CD1c-positive myeloid dendritic cell (primary cell): Measurements from ENCODE around the gene SEMA6A.

Experiments
- DNase-seq: peaks from one replicate; pipeline ENCODE4 v3.0.0-alpha.2; 2016; ENCODE audit errors: extremely low spot score

SEMA6A gene

DNA sequence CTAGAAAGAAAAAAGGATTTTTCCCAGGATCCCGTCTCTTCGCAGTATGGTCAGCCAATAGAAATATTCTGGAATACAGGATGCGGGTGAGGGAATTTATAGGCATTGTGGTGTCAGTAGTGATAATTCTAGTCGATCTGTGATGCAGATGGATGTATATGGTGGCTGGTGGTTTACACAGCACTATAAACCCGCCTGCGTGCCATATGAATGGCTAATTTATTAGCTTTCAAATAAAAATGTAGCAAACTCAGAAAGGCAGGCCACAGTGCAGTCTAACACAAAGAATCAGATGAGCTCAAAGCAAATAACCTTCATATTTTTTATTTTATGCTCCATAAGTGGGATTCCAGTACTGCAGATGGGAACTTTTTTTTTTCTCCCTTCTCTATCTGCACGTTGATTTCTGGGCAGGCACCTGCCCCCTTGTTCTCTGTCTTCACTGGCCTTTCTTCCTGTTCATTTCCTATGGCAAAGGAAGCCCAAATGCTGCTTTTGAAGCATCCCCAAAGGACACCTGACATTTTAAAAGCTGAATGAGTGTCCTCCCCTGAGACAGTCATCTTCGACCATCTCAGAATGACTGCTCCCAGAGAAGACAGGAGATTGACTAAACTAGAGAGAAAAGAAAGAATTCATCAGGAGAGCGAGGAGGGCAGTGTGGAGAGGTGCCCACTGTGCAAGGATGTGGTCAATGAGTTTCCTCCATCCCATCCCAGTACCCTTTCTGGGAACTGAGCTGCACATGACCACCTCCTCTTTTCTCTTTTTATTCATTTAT lies 52.1 kb downstream of the SEMA6A start:
- no peak for DNase-seq

DNA sequence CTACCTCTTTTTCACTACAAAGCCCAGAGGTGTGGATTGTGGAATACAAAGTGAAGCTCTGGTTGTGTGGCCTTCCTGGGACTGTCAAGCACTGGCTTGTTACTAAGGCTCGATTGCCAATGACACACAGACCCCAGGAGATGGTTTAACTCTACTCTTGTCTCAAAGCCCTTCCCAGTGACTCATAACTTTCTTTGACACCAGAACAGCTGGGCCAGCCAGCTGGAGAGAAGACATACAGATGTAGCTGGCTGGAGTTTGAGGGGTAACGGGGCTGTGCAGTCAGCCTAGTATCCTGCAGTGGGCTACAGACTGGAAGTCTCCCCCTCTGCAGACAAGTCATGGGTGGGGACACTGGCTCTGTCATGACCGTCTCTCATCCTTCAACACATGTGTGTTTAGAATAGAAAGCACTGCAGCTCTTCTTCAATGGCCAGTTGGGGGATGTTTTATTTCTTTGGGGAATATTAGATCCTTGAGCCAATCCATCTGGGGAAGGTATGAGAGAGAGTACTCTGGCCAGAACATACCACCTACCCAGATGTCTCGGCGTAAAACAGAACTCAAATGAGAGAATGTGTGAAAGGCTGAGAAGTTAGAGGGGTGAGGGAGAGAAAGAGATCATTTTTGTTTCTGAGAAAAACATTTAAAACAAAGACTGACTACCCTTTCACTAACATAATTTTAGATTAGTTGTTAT lies 53.3 kb downstream of the SEMA6A start:
- no peak for DNase-seq

DNA sequence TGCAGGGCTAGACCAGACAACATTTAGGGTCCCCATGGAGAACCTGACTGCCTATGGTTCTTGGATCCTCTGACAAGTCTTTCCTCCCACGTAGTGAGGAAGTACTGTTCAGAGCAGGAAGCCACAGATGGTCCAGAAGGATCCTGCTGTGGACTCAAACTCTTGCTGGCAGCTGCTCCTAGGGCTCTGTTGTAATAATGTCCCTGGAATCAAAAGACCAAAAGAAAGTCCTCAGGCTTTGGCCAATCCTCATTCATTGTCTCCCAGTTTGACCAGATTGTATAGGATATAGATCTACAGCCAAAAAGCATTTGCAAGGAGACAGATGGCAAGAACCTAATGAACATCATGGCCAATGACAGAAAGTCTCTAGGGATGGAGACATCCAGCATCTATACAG lies 53.9 kb downstream of the SEMA6A start:
- no peak for DNase-seq

DNA sequence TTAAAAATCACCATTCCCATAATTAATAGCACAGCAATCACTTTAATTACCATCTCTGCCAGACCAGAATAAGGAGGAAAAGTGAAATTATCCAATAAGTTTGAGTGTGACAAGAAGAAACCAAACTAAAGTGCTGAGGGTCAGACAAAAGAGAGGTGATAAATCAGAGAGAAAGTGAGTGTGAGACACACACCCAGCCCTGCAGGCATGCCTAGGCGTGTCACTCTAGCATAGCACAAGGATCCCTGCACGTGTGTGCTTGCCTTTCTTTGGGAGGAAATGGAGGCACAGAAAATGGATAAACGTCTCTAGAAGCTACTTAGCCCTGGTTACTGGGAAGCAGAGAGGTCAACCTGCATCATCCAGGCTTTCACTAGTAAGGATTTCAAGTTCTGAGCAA lies 56.2 kb downstream of the SEMA6A start:
- DNase-seq: no peak

DNA sequence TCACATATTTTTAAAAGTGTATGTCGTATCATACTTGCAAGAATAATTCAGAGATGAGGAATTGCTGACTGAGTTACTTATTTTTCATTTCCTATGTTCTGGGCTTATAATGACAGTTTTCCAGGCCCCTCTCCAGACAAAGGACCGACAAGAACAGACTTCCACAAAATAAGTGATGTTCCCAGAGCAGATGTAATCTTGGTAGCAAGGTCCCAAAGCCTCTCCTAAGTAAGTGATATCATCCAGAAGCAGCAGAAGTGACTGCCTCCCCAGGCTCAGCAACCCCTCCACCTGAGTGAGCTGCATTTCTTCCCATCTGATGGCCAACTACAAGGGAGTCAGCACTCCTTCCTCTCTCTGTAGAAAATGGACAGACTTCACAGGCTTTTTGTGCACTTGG lies 57.1 kb downstream of the SEMA6A start:
- DNase-seq: no peak

DNA sequence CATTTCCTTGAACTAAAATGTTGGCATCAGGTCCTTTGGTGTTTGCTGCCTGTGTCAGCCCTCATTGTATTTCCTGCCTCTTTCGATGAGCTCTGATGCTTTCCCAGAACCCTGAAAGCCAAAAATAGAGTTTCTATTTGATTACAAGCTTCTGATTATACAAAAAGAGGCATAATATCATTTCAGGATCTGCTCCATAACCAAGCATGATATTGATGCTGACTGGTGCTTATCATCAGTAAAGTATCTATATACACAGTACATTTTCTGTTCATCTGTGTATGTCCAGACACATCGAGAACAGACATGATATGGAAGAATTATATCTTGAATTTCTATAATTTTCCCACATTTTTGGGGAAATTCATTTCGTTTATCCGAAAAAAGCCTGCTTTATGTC lies 58.6 kb downstream of the SEMA6A start:
- no peak for DNase-seq

DNA sequence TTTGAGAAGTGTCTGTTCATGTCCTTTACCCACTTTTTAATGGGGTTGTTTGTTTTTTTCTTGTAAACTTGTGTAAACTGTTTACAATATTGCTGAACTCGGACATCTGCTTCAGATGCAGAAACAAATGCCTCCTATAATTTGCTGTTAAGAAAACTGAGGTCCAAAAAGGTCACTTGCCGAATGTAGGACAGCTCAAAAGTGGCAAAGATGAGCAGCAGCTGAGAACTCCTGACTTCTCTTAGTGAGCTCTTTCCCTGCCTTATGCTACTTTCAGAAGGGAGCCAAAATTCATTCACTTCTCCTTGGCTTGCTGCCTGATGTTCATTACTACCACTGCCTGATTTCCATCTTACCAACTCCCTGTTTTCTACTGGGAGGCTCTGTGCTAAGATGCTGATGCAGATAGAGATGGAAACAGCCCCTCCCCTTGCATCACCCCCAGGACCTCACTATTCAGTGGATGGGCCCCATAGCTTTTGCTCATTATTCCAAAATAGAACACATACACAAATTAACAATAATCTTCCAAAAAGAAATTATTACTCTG lies 60.1 kb downstream of the SEMA6A start:
- DNase-seq: no peak

DNA sequence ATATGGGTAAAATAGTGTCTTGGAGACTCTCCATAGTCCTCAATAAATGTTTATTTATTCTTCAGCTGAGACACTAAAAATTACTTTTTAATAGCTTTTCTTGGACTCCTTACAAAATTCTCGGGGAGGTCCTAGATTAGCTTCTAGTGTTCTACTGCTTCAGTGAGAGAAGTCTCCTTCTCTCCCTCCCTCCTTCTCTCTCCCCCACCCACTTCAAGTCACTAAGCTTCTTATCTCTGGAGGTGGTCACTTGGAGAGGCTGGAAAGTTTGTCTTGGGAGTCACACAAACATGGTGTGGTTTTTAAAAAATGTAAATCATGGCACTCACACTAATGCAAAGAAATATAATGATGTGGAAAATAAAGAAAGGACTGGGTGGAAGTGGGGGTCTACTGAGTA lies 64.1 kb downstream of the SEMA6A start:
- no peak for DNase-seq

DNA sequence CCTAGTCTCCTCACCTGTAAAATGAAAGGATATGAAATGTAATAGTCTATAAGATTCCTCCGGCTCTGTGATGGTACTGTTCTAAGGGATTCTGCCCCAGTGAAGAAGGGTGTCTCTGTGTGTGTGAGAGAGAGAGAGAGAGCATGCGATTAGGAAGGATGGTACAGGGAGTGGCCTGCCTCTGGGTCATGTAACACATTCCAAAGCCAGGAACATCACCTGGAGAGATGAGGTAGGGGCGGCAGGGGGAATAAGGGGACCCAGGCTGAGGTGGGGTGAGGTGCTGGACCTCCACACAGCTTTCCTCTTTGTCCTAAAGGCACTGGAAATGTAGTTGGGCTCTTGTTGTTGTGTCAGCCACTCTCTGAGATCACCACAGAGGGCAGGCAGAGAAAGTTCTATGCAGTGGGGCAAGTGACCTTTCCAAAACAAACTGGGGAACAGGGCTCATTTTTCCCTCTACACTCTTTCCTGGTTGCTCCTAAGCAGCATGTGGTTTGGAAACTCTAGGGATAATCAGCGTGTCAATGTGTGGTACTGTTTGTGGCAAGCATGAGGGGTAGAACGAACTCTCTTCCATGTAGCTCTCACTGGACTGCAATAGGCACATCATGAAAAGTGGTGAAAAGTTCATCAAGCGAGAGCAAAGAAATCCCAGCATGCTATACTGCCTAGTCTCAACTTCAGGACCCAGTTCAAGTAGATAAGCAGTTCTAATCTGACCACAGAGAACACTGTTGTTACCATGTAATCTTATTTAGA lies 65.0 kb downstream of the SEMA6A start:
- no peak for DNase-seq

DNA sequence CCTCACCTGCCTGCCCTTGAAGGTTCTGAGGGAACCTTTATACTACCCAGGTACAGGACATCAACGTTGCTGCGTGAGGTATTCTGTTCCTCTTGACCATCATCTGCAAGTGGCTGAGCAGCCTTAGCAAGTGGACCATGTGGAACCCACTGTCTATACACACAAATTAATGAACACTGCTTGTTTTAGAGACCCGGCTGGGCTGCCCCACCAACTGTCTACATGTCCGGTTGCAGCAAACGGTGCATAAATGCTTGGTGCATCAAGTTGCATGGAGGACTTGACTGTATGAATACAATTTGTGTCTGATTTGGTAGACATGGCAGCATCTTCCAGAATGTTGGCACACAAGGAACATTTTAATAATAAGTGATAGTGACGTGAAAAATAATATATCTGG lies 65.8 kb downstream of the SEMA6A start:
- DNase-seq: no peak

DNA sequence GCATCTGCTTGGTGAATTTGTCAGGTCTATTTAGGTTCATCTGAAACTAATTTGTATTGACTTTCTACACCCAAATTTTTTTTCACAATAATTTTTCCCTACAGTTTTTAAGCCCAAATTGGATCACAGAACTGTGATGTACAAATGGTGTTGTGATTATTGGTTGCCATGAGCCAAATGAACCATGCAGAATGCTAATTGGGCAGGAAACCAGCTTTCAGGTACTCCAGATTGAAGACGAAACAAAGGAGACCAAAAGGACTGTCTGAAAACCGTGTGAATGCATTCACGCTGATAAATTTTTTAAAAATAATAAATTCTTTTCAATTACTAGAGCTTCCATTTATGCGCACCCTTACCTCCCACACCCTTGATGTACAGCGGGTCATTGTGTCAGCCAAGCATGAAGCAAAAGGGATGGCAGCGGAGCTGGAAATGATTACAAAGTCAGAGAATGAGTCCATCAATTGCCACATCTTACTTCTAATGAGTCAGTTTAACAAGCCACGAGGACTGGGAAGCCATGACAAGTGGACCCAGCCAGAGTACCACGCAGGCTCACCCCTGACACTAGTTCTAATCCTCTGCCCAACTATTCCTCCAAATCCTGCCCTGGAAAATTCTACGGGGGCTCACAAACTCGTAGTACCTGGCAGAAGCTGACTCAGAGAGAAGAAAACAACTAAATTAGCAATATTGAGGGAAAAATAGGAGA lies 66.5 kb downstream of the SEMA6A start:
- DNase-seq: no peak

DNA sequence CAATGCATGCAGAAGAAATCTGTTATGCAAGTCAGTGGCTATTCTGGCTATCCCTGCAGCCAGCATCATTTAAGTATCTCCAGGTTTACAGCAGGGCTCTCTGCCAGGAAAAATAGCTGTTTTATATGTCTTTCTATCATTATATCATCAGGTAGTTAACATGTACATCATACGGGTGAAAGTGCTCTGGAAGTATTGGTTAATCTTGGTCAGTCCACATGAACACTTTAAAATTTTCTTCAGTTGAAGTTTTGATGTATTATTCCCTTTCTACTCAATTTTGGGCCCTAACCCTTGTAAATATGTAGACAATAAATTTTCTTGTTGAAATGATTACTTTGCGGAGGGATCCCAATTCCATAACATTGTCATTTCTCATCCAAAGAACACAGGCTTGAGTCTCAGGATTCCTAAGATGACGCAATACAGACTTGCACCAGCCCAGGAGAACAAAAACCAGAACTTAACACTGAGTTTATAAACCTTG lies 67.5 kb downstream of the SEMA6A start:
- no peak for DNase-seq

DNA sequence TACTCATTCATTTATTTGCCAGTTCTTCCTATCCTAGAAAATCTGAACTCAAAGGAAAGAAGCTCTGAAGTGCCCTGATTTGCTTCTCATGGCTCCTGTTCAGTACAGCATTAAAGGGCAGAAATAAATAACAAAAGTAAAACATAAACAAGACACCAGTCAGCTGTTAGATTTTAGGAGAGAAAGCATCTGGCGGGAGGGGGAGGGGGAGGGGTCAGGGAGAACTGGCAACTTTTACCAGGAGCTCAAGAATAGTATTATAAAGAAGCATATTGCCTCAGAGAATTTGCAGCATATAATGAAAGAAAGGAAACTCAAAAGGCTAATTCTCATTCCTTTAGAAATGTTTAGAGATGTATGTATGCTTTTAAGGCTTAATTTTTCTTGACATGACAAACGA lies 68.1 kb downstream of the SEMA6A start:
- no peak for DNase-seq

DNA sequence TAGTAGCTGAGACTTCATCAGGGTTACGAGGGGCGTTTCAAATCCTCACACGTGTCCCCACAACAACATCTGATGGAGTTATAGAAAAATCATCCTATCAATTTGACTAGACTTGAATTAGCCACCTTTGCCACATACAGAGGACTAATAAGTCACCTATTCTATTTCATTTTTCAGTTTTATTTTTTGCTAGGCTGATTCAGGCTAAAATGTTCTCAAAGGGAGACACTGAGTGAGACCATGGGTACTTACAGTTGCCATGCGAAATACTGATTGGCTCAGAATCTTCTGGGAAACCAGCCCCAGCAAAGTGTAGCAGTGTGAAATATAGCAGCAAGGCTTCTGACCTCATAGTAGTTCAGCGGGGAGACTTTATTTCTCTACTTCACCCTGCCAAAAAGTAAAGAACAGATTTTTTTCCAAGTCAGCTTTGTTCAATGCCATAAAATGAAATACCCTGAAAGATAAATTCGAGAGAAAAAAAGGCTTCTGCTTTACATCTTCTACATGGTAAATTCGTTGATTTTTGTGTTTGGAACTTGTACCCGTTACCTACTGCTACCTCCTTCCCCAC lies 69.9 kb downstream of the SEMA6A start:
- DNase-seq: no peak

DNA sequence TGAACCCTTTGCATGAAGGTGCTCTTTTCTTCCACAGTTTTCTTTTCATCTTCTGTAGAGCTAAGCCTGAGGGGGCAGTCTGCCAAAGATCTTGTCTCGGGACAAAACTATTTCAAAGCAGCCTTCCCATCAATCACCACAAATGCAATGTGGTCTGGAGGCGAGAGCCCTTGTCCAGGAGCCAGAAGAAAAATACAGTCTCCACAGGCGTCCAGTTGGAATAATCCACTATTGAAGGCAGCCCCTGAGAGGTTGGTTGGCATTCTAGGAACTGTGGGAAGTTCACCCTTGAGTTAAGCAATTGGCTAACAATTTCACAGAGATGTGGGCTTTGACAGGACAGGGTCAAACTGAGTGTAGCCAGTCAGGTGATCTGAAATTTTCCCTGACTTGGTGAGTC lies 72.0 kb downstream of the SEMA6A start:
- no peak for DNase-seq

DNA sequence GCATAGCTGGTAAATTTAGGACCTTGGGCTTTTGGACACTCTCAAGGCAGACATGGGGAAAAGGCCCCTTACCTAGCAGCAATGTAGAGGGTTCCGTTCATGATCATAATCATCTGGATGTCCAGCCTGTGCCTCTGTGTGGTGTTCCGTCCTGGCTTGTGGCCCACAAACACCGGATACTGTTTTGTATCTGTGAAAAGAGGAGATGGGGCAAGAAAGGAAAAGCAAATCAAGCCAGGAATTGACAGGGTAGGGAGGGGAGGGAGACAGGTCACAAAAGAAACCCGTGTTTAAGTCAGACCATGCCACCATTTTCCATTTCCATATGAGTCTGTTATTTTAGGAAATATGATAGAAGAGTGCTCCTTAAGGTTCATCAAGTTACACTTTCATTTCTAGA lies 72.5 kb downstream of the SEMA6A start:
- DNase-seq: no peak

DNA sequence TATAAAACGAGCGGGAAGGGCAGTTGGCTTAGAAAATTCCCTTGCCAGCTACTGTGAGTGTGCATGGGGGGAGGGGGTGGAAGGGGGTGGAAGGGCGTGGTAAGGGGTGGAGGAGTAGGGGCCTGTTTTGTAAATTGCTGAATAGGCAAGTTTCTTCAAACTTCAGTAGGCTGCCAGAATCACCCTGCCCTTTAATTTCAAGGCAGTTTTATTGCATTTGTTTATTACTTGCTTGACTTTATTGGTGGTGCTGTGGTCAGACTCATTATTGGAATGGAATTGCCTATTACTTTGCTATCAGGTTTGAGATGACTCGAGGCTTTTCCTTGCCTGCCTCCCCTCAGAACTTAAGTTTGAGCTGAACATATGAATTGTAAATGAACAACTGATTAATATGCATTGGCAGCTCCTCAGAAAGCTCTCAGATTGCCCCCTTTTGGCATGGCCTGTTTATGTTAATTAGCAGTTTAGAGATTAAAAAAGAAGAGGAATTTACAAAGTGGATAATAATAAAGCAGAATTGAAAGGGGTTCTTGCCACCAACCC lies 76.0 kb downstream of the SEMA6A start:
- DNase-seq: no peak

DNA sequence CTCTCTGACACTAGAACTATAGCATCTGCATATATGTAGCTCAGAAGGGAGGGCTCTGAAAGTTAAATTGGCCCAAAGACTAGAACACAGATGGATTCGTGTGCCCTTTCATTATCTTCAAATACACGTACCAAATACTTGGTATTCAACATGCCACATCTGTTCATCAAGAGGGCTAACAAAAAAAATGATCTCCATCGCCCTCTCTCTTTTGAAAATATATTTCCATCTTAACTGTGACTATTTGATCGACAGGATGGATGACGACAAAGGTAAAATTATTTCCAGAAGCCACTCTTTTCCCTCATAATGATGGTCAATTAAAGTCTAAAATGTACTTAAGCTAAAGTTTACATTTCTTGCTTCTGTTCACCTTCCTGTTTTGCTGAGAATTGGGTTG lies 77.0 kb downstream of the SEMA6A start:
- DNase-seq: no peak

DNA sequence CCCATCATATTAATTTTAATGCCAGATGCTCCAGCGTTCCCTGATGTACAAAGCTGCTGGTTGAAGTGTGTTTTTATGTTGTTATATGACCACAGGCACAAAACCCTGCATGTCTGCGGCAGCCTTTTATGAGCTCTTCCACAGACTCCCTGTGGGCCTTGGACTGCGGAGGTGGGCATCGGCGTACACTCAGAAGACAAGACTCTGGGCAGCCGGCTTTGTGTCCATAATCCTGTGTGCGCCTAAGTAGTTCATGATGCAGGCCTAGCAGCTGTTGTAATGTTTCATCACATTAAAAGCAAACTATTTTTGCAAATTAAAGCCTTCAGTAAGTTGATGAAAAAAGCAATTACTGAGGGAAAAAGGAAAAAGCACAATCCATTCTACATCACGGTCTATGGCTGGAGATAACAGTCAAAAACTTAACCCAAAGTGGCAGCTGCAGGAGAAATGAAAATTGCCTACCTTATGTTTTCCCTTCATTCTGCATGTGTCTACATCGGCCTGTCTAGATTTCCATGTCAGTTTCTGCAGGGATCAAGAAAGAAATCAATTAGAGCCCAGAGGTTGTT lies 78.8 kb downstream of the SEMA6A start:
- DNase-seq: no peak

DNA sequence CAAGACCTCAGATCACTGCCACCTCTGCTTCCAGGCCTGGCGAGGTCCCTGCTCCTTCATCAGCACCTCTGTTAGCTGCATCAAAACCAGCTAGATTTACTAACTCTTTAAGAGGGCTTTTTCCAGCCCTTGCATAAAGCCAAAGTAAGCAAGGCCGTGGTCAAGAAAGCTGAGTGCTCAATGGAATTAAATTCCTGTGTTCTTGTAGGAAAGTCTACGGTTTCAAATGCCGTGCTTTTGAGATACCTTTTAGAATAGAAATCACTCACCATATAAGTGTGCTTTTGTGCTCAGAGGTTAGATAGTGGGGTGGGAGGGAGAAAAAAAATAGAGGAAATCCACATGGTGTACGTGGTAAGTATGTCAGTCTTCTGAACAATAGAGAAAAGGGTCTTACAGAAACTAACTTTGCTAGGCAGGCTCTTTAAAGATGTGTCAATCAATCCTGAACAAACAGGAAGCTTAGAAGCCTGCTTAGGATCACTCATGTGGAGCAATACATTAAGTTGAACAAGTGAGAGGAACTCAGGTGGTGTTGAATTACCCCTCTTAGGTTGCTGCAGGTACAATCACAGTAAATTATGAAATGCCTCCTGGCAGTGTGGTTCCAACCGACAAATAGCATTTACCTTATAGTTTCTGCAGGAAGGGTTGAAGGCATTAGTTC lies 79.7 kb downstream of the SEMA6A start:
- no peak for DNase-seq
